ENCODE results near the gene SLC16A4.
"Not testable (repeated sequence)": the region's sequence is repeated elsewhere in the genome, so short reads cannot be mapped to it uniquely, and the experiment has no call there.

The SLC16A4 gene

DNA sequence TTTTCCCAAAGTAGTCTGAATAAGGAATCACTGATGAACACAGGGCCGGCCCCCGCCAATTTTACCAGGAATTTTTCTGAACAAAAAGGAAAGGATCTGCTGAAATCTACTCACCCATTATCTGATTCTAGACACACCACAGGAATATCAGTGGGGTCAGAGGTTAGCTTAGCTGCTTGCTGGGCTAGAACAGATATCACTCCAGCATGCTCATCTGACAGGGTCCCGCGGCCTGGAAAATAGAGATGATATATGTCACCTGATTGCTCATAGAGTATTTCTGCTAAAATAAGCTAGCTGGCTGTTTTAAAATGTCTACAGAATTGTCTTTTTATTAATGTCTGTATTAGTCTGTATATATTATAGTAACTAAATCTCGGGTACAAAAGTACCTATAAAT is 13.0 kb upstream of the SLC16A4 start:
- H3K9me2 ChIP-seq (replicated peaks; ENCODE audit: insufficient read depth, low read length), result no peaks in the 10 kb centered on the region
- H3K4me2 ChIP-seq (ENCODE audit: low read depth, low read length), result no peak overlapping the region
- no peaks in the 10 kb centered on the region for H4K20me1 ChIP-seq (ENCODE audit: insufficient read depth, low read length)
- H3F3A ChIP-seq (ENCODE audit: insufficient read depth, low read length), result no peaks in the 10 kb centered on the region
- peaks cover 19% of the 10 kb centered on the region for H3K79me2 ChIP-seq (ENCODE audit: low read length)
- no peak overlapping the region for H3K4me3 ChIP-seq (ENCODE audit: low read length)
- no peak for DNase-seq
- no peak overlapping the region for H3K27ac ChIP-seq (ENCODE audit: low read length)
- no peak overlapping the region for H3K9ac ChIP-seq (ENCODE audit: low read length)
- H2AFZ ChIP-seq (ENCODE audit: low read length), result no peak overlapping the region
- H3K36me3 ChIP-seq (replicated peaks; ENCODE audit: insufficient read depth, low read length), result no peaks in the 10 kb centered on the region
- TF ChIP-seq CTCF (IDR thresholded peaks at IDR 0.05; ENCODE audit: low read length) (no peak), EZH2phosphoT487 (IDR thresholded peaks at IDR 0.05; ENCODE audit: low read length) (no peak), EZH2 (optimal IDR thresholded peaks at IDR 0.05; ENCODE audit: low read depth, low read length) (no peak)
- no peaks in the 10 kb centered on the region; the same call in 1 of the 2 replicates for H3K4me1 ChIP-seq (ENCODE audit: low read length)
- no peaks in the 10 kb centered on the region for H3K27me3 ChIP-seq (replicated peaks; ENCODE audit: insufficient read depth, low read length)
- H3K9me3 ChIP-seq (replicated peaks; ENCODE audit: insufficient read depth, low read length), result no peaks in the 10 kb centered on the region

DNA sequence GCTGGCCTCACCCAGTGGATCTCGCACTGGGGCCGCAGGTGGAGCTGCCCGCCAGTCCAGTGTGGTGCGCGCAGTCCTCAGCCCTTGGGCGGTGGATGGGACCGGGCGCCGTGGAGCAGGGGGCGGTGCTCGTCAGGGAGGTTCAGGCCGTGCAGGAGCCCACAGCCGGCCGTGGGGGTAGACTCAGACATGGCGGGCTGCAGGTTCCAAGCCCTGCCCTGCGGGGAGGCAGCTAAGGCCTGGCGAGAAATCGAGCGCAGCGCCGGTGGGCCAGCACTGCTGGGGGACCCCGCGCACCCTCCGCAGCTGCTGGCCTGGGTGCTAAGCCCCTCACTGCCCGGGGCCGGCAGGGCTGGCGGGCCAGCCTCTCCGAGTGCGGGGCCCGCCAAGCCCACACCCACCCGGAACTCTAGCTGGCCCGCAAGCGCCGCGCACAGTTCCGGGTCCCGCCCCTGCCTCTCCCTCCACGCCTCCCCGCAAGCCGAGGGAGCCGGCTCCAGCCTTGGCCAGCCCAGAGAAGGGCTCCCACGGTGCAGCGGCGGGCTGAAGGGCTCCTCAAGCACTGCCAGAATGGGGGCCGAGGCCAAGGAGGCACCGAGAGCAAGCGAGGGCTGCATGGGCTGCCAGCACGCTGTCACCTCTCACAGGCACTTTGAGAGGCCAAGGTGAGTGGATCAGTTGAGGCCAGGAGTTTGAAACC is 5.6 kb upstream of the SLC16A4 start:
- H2AFZ ChIP-seq (ENCODE audit: low read length); H3K4me1 ChIP-seq (ENCODE audit: low read length); H3K9me2 ChIP-seq (replicated peaks; ENCODE audit: insufficient read depth, low read length); H3K27ac ChIP-seq (ENCODE audit: low read length); H3K4me3 ChIP-seq (ENCODE audit: low read length); H3K9ac ChIP-seq (ENCODE audit: low read length); H4K20me1 ChIP-seq (ENCODE audit: insufficient read depth, low read length); H3K4me2 ChIP-seq (ENCODE audit: low read depth, low read length); H3K9me3 ChIP-seq (replicated peaks; ENCODE audit: insufficient read depth, low read length); DNase-seq; H3F3A ChIP-seq (ENCODE audit: insufficient read depth, low read length); H3K36me3 ChIP-seq (replicated peaks; ENCODE audit: insufficient read depth, low read length); H3K79me2 ChIP-seq (ENCODE audit: low read length); H3K27me3 ChIP-seq (replicated peaks; ENCODE audit: insufficient read depth, low read length): not testable (repeated sequence)

GRCh38 chr1:110394493-110394820 is 3.6 kb upstream of the SLC16A4 start:
- DNase-seq, result no peak
- no peak overlapping the region for H3K9ac ChIP-seq (ENCODE audit: low read length)
- no peak overlapping the region for H3K4me2 ChIP-seq (ENCODE audit: low read depth, low read length)
- H3K9me3 ChIP-seq (replicated peaks; ENCODE audit: insufficient read depth, low read length), result no peaks in the 10 kb centered on the region
- H3K4me1 ChIP-seq (ENCODE audit: low read length), result no peaks in the 10 kb centered on the region
- H3K9me2 ChIP-seq (replicated peaks; ENCODE audit: insufficient read depth, low read length), result no peaks in the 10 kb centered on the region
- no peak overlapping the region for H3K4me3 ChIP-seq (ENCODE audit: low read length)
- no peaks in the 10 kb centered on the region for H3K79me2 ChIP-seq (ENCODE audit: low read length)
- no peaks in the 10 kb centered on the region for H3K27me3 ChIP-seq (replicated peaks; ENCODE audit: insufficient read depth, low read length)
- no peak overlapping the region for H2AFZ ChIP-seq (ENCODE audit: low read length)
- H3K27ac ChIP-seq (ENCODE audit: low read length), result no peak overlapping the region
- H3K36me3 ChIP-seq (replicated peaks; ENCODE audit: insufficient read depth, low read length), result no peaks in the 10 kb centered on the region
- H4K20me1 ChIP-seq (ENCODE audit: insufficient read depth, low read length), result no peaks in the 10 kb centered on the region
- TF ChIP-seq CTCF (IDR thresholded peaks at IDR 0.05; ENCODE audit: low read length) (no peak), EZH2phosphoT487 (IDR thresholded peaks at IDR 0.05; ENCODE audit: low read length) (no peak)
- H3F3A ChIP-seq (ENCODE audit: insufficient read depth, low read length), result no peaks in the 10 kb centered on the region

DNA sequence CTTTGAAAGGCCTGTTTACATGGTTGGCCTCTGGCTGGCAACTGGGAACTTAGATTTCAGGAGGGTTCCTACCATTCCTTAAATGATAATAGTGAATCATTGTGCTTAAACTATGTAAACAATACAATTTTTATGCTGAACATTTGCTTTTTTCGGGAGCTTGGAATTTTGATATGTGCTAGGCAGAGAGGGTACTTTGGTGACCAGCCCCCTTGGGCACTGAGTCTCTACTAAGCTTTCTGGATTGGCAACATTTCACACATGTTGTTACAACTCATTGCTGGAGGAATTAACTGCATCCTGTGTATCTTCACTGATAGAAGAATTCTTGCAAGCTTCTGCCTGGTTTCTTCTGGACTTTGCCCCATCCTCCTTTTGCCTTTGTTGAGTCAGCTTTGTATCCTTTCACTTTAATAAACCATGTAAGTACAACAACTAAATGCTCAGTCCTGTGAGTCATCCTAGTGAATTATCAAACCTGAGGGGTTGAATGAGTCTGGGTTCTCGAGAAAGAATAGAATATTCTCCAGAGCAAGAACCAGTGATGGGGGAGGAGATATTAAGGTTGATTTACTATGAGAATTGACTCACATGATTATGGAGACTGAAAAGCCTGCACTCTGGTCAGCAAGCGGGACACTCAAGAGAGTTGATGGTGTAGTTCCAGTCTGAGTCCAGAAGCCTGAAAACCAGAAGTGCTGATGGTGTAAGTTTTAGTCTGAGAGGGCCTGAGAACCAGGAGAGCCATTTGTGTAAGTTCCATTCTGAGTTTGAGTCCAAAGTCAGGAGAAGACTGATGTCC is 3.1 kb upstream of the SLC16A4 start:
- no peak for DNase-seq
- Histone ChIP-seq H3K9ac (ENCODE audit: low read length) (no peak overlapping the region), H2AFZ (ENCODE audit: low read length) (no peak overlapping the region), H3K9me3 (replicated peaks; ENCODE audit: insufficient read depth, low read length) (no peaks in the 10 kb centered on the region), H4K20me1 (ENCODE audit: insufficient read depth, low read length) (no peaks in the 10 kb centered on the region), H3K36me3 (replicated peaks; ENCODE audit: insufficient read depth, low read length) (no peaks in the 10 kb centered on the region), H3F3A (ENCODE audit: insufficient read depth, low read length) (no peaks in the 10 kb centered on the region), H3K4me2 (ENCODE audit: low read depth, low read length) (no peak overlapping the region), H3K27ac (ENCODE audit: low read length) (no peak overlapping the region), H3K4me1 (ENCODE audit: low read length) (no peaks in the 10 kb centered on the region), H3K79me2 (ENCODE audit: low read length) (no peaks in the 10 kb centered on the region), H3K9me2 (replicated peaks; ENCODE audit: insufficient read depth, low read length) (no peaks in the 10 kb centered on the region), H3K27me3 (replicated peaks; ENCODE audit: insufficient read depth, low read length) (no peaks in the 10 kb centered on the region), H3K4me3 (ENCODE audit: low read length) (no peak overlapping the region)
- no peak for TF ChIP-seq EZH2 (optimal IDR thresholded peaks at IDR 0.05; ENCODE audit: low read depth, low read length)
- no peak for TF ChIP-seq EZH2phosphoT487 (IDR thresholded peaks at IDR 0.05; ENCODE audit: low read length)
- TF ChIP-seq CTCF (IDR thresholded peaks at IDR 0.05; ENCODE audit: low read length), result no peak
